Upper lobe of left lung (tissue), 6 donors: ENCODE measurements around the gene ITPKC. TPM values are rescaled to one million over a fixed set of nuclear protein-coding genes. Genes with fewer than 3 reads are reported as not detected.

Source experiments
- ATAC-seq, 2 donors: fragments of 200-7000 bp; cut with Tn5 transposase; one replicate each; pipeline ENCODE4 v1.9.1; 2022; ENCODE audit warnings: mild to moderate bottlenecking in 2 of 2, moderate library complexity in 2 of 2; ENCODE audit not compliant: low FRiP score in 2 of 2
- DNase-seq, 2 donors: peaks; one replicate each; pipeline ENCODE4 v3.0.0-alpha.2; 2019 to 2020
- H3K27ac ChIP-seq, 4 donors: fragments of 200-600 bp; sonication (generic); one replicate each; pipeline ENCODE4 v1.5.1; 2016 to 2019
- H3K27me3 ChIP-seq, 4 donors: fragments of 200-600 bp; sonication (generic); one replicate each; pipeline ENCODE4 v1.5.1; 2017 to 2019
- H3K36me3 ChIP-seq, 4 donors: fragments of 200-600 bp; sonication (generic); one replicate each; pipeline ENCODE4 v1.5.1; 2016 to 2019
- H3K4me1 ChIP-seq, 4 donors: fragments of 200-600 bp; sonication (generic); one replicate each; pipeline ENCODE4 v1.5.1; 2018 to 2019
- H3K4me3 ChIP-seq, 4 donors: fragments of 200-600 bp; sonication (generic); one replicate each; pipeline ENCODE4 v1.5.1; 2017 to 2019; ENCODE audit warnings: mild to moderate bottlenecking in 2 of 4, moderate library complexity in 1 of 4
- H3K9me3 ChIP-seq, 4 donors: fragments of 200-600 bp; sonication (generic); one replicate each; pipeline ENCODE4 v1.5.1; 2018 to 2019
- EP300 ChIP-seq, 4 donors: sonication (generic); formaldehyde crosslinking; IDR thresholded peaks; one replicate each; pipeline ENCODE4 v1.5.1; 2017; ENCODE audit warnings: antibody characterized with exemption in 4 of 4, control low read depth in 2 of 4
- POLR2A ChIP-seq, 4 donors: fragments of 450-650 bp; IDR thresholded peaks; one replicate each; pipeline ENCODE4 v1.5.1; 2016 to 2017; ENCODE audit warnings: antibody characterized with exemption in 4 of 4, mild to moderate bottlenecking in 2 of 4
- POLR2AphosphoS5 ChIP-seq, 2 donors: sonication (generic); formaldehyde crosslinking; IDR thresholded peaks; one replicate each; pipeline ENCODE4 v1.5.1; 2017; ENCODE audit warnings: antibody characterized with exemption in 2 of 2
- WGBS, 2 donors: methylation state at CpG; one replicate each; pipeline ENCODE4 v1.1.5; 2017 to 2018; 5-methylcytosine and 5-hydroxymethylcytosine counted together
- total RNA-seq, 6 donors: library from RNA; depleted of rRNA in 4 of 6; stranded (reverse); fragments of >200 nt in 4 of 6; gene quantifications; one replicate each; pipeline versions ENCODE4 v1.1.0 to v1.2.1, GENCODE V29; 2016 to 2021
- TF ChIP-seq, protein P1 (sequence below), 6 experiments: fragments of 450-650 bp in 4 of 6; fragments of 200-600 bp in 2 of 6; sonication (generic) in 2 of 6; IDR thresholded peaks; one replicate each; pipeline ENCODE4 v1.5.1; 2016 to 2019; ENCODE audit warnings: antibody characterized with exemption in 6 of 6
- donor health status: DM: no; HTN: no; CAD: no; lungs with moderate emphysema.
- donor health status: DM: no; HTN: yes; CAD: no; lungs with severe emphysema.

Gene ITPKC
- total RNA-seq, 6 donors from 2014 or later = 38.4 to 76.0 (median 55.2) TPM

DNA sequence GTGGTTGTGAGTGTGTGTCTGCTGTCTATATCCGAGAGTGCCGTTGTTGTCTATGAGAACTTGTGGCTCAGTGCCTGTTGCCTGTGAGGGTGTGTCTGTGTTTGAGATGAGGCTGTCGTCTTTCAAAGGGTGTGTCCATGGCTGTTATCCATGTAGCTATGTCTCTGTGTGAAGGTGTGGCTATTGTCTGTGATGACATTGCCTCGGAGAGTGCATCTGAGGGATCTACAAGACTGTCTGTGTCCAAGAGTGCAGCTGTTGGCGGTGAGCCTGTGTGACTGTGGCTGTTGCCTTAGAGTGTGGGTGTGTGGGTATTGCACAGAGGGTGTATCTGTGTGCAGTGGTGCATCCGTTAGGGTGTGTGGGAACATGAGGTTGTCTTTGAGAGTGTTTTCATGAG is 31.3 kb upstream of the ITPKC start:
- WGBS, 2 donors = 71 to 77% methylated on average over 4 to 6 of the region's 6 CpGs
- ATAC-seq (peak in 1 of 2 donors; percentile 14), DNase-seq (no peak)
- H3K36me3 ChIP-seq = peaks cover 3 to 41% (median 16%) of the 10 kb centered on the region in 4 donors
- H3K4me3 ChIP-seq = no peak overlapping the region
- no peaks in the 10 kb centered on the region for H3K9me3 ChIP-seq
- no peaks in the 10 kb centered on the region for H3K27me3 ChIP-seq
- H3K4me1 ChIP-seq = peaks cover 8 to 22% (median 15%) of the 10 kb centered on the region in 4 donors
- no peak overlapping the region for H3K27ac ChIP-seq
- TF ChIP-seq, protein P1, sequence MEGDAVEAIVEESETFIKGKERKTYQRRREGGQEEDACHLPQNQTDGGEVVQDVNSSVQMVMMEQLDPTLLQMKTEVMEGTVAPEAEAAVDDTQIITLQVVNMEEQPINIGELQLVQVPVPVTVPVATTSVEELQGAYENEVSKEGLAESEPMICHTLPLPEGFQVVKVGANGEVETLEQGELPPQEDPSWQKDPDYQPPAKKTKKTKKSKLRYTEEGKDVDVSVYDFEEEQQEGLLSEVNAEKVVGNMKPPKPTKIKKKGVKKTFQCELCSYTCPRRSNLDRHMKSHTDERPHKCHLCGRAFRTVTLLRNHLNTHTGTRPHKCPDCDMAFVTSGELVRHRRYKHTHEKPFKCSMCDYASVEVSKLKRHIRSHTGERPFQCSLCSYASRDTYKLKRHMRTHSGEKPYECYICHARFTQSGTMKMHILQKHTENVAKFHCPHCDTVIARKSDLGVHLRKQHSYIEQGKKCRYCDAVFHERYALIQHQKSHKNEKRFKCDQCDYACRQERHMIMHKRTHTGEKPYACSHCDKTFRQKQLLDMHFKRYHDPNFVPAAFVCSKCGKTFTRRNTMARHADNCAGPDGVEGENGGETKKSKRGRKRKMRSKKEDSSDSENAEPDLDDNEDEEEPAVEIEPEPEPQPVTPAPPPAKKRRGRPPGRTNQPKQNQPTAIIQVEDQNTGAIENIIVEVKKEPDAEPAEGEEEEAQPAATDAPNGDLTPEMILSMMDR (IDR thresholded peaks at IDR 0.05) = no peak
- no peak for TF ChIP-seq POLR2AphosphoS5 (IDR thresholded peaks at IDR 0.05)
- no peak for TF ChIP-seq POLR2A (IDR thresholded peaks at IDR 0.05)
- no peak for TF ChIP-seq EP300 (IDR thresholded peaks at IDR 0.05)

DNA sequence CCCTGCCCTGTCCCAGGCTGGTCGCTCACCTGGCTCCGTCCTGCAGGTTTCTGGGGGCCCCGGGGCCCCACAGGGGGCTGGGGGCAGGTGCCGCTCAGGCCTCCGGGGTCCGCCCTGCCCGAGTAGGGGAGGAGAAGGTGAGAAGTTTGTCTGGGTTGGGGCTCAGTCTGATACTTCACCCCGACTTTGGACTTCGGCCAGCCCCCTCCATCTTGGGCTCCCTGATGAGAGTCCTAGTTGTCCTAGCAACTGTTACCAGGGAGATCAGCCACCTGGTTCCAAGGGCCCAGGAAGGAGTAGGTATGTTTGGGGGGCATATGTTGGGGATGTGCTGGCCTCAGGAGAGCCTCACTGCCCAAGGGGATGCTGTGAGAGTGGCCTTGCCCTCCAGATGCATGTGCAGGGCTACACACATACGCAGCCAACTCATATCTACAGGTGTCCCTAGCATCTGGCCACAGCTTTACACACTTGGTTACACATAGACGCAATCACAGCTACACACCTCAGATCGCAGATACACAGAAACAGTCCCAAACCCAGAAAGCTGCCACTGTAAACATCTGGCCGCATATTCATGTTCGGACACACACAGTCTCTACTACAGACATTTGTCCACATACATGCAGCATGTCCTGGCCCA is 29.9 kb upstream of the ITPKC start:
- DNase-seq (peak in 1 of 2 donors; percentile 61), ATAC-seq (no peak)
- Histone ChIP-seq H3K36me3 (peaks cover 3 to 31% (median 8%) of the 10 kb centered on the region in 4 donors), H3K9me3 (no peaks in the 10 kb centered on the region), H3K4me1 (peaks cover 17 to 31% (median 23%) of the 10 kb centered on the region in 4 donors), H3K27me3 (no peaks in the 10 kb centered on the region), H3K27ac (peak overlapping the region in 2 of 4 donors; percentile 12 to 47), H3K4me3 (no peak overlapping the region)
- 84 to 88% methylated on average over 5 to 12 of the region's 14 CpGs for WGBS, 2 donors
- TF ChIP-seq, protein P1 (IDR thresholded peaks at IDR 0.05) = no peak
- TF ChIP-seq POLR2AphosphoS5 (IDR thresholded peaks at IDR 0.05) = no peak
- TF ChIP-seq EP300 (IDR thresholded peaks at IDR 0.05) = no peak
- no peak for TF ChIP-seq POLR2A (IDR thresholded peaks at IDR 0.05)

DNA sequence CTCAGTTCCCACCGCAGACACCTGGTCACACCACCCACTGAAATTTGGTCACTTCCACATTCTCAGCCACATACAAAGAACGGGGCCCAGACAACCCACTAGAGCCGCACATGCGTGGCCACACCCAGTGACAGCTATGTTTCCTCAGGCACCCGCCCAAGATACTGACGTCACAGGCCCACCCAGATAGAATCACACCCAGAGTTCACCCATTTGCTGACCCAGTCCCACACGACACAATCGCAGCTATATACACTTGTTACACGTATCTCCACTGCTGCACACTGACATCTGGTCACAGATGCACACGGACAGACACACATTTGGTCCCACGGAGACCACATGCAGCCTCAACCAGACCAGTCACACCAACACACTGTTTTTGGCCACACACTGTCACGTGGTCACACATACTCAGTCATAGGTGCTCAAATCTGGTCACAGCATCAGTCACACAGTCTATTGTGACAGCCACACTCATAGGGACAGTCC is 29.3 kb upstream of the ITPKC start:
- peak in 1 of 2 donors; percentile 48 for DNase-seq

DNA sequence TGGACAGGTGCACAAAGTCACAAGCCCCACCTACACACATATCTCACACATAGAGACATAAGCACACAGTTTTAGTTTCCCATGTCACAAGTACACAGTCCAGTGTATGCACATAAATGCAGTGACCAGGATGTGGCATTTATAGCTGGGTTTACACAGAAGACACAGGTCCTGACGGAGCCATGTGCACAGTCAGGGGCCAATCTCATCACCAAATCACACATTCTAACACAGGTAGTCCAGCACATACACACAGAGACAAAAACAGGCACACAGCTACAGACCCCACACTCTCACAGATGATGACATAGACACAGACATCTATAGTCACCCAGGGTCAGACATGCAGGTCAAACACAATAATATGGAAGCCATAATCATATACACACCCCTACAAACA is 28.6 kb upstream of the ITPKC start:
- Histone ChIP-seq H3K27me3 (no peaks in the 10 kb centered on the region), H3K36me3 (peaks cover 0 to 29% (median 5%) of the 10 kb centered on the region in 4 donors), H3K4me3 (peak overlapping the region in 1 of 4 donors; percentile 74), H3K27ac (peak overlapping the region in 1 of 4 donors; percentile 47), H3K9me3 (no peaks in the 10 kb centered on the region), H3K4me1 (peaks cover 17 to 31% (median 23%) of the 10 kb centered on the region in 4 donors)
- ATAC-seq (no peak), DNase-seq (no peak)
- 82 to 100% methylated on average over 1 of the region's 1 CpG for WGBS, 2 donors
- TF ChIP-seq POLR2AphosphoS5 (IDR thresholded peaks at IDR 0.05) = no peak
- TF ChIP-seq, protein P1 (IDR thresholded peaks at IDR 0.05) = no peak
- TF ChIP-seq POLR2A (IDR thresholded peaks at IDR 0.05) = no peak
- no peak for TF ChIP-seq EP300 (IDR thresholded peaks at IDR 0.05)

More for the DNA sequence above, 29.3 kb upstream of the ITPKC start:
- Histone ChIP-seq H3K9me3 (no peaks in the 10 kb centered on the region), H3K36me3 (peaks cover 0 to 28% (median 6%) of the 10 kb centered on the region in 4 donors), H3K27me3 (no peaks in the 10 kb centered on the region), H3K4me3 (peak overlapping the region in 1 of 4 donors; percentile 74), H3K4me1 (peaks cover 17 to 31% (median 23%) of the 10 kb centered on the region in 4 donors), H3K27ac (peak overlapping the region in 2 of 4 donors; percentile 40 to 47)
- peak in 1 of 2 donors; percentile 68 for ATAC-seq
- 65% methylated on average over 7 to 12 of the region's 12 CpGs for WGBS, 2 donors
- TF ChIP-seq POLR2AphosphoS5 (IDR thresholded peaks at IDR 0.05) = peak in 1 of 2 donors; percentile 14
- no peak for TF ChIP-seq POLR2A (IDR thresholded peaks at IDR 0.05)

DNA sequence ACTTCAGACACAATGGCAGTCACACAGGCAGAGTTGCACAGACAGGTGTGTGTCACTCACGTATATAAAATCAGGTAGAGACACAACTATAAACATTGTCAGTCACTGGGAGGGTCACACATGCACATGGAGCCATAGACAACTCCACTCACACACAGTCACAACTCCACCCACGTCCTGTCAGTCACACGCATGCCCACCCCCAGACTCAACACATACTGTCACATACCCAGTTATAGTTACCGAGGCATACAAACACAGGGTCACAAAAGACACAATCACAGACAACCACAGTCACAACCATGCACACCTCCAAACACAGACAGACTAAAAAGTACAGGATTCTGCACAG is 27.9 kb upstream of the ITPKC start:
- peaks cover 0 to 30% (median 6%) of the 10 kb centered on the region in 4 donors for H3K36me3 ChIP-seq
- H3K9me3 ChIP-seq = no peaks in the 10 kb centered on the region
- peak overlapping the region in 3 of 4 donors; percentile 74 to 83 (median 78) for H3K4me3 ChIP-seq
- ATAC-seq = no peak
- H3K27me3 ChIP-seq = no peaks in the 10 kb centered on the region
- 80 to 81% methylated on average over 4 of the region's 4 CpGs for WGBS, 2 donors
- no peak for DNase-seq
- H3K4me1 ChIP-seq = peaks cover 17 to 31% (median 23%) of the 10 kb centered on the region in 4 donors
- no peak for TF ChIP-seq EP300 (IDR thresholded peaks at IDR 0.05)
- TF ChIP-seq POLR2A (IDR thresholded peaks at IDR 0.05) = no peak
- TF ChIP-seq, protein P1 (IDR thresholded peaks at IDR 0.05) = no peak
- TF ChIP-seq POLR2AphosphoS5 (IDR thresholded peaks at IDR 0.05) = no peak
- peak overlapping the region in 2 of 4 donors; percentile 73 to 91 for H3K27ac ChIP-seq
